HTERT RPE-1 (cell line): ENCODE results near the gene WDR74.
"Not testable (repeated sequence)": the region's sequence is repeated elsewhere in the genome, so short reads cannot be mapped to it uniquely, and the experiment has no call there.

ENCODE experiments used
- in situ Hi-C: fragments of 300-500 bp; cut with MboI; formaldehyde crosslinking; loops from 4 replicates; pipeline ENCODE4 v1.14.3; 2020; ENCODE audit warnings: low sequenced_read_pairs

The WDR74 gene

DNA sequence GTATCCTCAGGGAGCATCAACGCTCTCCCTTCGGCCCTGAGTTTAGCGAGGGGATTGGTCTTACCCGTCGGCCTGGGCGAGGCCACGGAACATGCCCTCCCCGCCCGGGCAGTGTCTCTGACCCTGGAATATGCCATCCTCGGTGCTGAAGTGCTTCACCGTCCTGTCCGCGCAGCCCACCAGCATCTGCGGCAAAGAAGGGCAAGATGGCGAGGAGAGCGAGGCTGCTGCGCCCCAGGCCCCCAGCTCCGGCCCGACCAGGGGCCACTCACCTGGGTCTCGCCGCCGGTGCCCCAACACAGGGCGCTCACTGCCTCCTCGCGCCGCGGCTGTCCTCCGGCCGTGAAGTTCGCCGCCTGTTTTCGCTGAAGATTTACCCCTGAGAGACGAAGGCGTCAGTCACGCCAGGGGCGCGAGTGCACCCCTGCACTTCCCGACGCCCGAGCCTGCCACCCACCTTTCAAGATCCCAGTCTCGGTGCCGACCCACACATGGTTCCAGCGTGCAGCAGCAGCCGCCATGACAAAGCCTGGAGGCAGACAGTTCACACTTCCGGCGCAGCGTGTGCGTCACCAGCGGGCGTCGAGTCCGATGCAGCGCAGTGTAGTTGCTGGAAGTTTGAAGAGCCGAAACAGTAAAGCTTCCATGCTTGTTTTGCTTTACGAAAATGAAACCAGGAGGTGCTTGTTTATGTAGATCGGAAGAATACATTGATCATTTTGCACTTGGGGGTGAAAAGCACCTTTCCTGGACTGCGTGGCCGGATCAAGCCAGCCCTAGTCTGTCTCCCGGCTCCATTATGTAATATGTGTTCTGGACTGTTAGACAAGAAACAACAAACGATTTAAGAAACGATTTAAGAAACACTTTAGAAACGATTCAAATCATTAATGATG, at the start of gene WDR74:
Gene WDR74 (minus strand): TSS at position 541 of the 896 bp plus-strand sequence. CDS start 20 bp downstream, at position 521.
- in situ Hi-C loops, result no loop called here

DNA sequence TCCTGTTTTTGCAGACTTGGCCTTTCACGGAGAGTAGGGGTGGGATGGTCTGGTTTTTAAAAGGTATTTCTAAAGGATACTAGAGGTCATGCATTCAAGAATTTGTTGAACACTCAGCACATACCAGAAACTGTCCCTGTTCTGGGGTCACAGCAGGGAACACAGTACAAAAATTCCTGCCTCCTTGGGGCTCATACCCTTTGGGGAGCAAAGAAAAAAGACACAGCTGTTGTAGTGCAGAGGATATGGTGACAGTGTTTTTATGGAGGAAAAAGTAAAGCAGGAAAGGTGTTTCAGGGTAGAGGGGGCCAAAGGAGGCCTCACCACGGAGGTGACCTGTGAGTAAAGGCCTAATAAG, 49.7 kb upstream of the WDR74 start:
- in situ Hi-C loops, result no loop called here

DNA sequence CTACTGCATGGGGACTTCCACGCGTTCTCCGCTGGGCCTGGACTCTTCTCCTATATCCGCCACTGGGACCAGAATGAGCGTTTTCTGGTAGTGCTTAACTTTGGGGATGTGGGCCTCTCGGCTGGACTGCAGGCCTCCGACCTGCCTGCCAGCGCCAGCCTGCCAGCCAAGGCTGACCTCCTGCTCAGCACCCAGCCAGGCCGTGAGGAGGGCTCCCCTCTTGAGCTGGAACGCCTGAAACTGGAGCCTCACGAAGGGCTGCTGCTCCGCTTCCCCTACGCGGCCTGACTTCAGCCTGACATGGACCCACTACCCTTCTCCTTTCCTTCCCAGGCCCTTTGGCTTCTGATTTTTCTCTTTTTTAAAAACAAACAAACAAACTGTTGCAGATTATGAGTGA, 49.0 kb upstream of the WDR74 start:
- in situ Hi-C loops, result no loop called here

DNA sequence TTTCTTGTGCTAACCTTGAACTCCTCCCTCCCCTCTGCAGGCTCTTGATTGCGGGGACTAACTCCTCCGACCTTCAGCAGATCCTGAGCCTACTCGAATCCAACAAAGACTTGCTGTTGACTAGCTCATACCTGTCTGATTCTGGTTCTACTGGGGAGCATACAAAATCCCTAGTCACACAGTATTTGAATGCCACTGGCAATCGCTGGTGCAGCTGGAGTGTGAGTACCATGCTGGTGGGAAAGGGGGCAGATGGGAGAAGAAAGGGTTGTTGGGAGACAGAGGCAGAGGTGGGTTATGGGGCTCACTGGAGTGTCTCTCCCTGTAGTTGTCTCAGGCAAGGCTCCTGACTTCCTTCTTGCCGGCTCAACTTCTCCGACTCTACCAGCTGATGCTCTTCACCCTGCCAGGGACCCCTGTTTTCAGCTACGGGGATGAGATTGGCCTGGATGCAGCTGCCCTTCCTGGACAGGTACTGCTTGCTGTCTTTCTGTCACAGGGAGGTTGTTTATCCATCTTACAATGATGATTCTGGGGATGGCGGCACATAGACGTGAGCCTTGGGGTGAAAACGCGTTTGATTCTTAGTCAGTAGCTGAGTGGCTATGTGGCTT, 45.9 kb upstream of the WDR74 start:
- in situ Hi-C loops, result no loop called here

DNA sequence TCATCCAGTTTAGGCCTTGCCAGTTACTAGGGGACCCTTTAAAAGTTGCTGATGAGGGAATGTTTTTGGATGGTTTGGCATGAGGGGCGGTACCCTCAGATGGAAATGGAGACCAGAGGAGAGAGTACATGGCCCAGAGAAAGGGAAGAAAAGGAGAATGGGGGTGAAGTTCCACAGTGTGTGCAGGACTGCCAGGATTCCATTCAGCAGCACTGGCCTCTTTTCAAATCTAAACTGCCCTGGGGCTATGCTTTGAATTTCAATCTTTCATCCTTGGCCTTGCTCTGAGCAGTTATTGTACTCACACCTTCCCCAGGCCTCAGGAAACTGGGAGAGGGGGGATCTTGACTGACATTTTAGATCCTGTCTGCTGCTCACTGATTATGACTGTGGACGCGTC, 44.3 kb upstream of the WDR74 start:
- in situ Hi-C loops, result no loop called here

DNA sequence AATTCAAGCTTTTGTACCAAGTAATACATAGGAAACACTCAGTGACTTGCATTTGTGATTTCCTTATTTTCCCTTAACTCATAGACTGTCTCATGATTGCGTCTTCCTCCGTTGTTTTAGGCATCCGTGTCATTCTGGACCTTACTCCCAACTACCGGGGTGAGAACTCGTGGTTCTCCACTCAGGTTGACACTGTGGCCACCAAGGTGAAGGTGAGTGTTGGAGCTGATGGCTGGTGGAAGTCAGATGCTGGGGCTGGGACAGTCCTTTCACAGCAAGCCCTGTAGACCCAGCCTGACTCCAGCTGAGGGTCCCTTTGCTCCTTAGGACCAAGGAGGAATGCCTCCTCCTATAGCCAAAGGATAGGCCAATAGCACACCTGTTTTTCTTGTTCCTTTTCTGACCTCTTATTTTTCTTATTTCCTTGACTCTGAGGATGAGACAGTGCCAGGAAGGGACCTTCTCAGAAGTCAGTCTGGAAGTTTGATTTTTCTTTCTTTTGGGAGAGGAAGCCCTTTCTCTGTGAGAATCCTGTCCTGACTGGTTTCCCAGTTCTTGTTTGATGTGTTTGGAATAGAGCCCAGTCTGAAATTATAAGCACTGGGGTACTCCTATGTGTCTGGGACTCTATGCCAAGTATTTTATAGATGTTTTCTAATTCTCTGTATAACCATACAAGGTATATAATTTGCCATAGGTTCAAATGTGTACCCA, 43.6 kb upstream of the WDR74 start:
- in situ Hi-C loops, result no loop called here

DNA sequence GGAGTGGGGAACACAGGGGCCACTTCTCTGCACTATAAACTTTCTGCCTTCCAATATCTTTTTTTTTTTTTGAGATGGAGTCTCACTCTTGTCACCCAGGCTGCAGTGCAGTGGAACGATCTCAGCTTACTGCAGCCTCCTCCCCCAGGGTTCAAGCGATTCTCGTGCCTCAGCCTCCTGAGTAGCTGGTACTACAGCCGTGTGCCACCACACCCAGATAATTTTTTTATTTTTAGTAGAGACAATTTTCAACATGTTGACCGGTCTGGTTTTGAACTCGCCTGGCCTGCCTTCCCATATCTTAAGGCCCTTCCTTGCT, 43.0 kb upstream of the WDR74 start:
- in situ Hi-C loops, result no loop called here

DNA sequence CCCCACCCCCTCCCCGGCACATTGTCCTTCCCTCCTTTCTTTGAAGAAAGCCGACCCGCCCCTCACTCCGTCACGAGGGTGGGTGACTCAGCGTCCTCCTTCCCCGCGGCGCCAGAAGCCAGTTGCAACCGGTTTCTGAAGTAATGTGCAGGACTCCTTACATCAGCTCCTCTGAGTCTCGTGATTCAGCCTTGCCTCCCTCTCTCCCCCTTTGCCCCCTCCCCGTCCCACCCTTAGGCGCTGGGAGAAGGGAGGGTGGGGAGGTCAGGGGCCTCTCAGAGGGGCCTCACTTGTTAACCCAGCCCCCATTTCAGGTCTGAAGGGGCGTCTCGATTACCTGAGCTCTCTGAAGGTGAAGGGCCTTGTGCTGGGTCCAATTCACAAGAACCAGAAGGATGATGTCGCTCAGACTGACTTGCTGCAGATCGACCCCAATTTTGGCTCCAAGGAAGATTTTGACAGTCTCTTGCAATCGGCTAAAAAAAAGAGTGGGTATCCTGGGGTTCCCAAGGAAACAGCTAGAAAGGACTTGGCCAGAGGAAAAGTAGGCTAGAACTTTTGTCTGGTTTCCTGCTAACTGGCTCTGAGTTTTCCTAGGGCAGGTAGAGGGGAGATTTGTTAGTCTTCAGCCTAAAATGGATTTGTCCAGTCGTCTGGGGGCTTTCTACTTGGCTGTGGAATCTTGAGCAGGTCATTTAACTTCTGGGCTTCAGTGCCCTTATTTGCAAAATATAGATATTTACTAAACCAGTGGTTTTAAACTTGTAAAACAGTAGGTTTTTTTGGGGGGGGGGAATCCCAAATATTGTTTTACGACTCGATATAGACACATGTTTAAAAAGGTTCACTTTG, 42.4 kb upstream of the WDR74 start:
- in situ Hi-C loops, result no loop called here

DNA sequence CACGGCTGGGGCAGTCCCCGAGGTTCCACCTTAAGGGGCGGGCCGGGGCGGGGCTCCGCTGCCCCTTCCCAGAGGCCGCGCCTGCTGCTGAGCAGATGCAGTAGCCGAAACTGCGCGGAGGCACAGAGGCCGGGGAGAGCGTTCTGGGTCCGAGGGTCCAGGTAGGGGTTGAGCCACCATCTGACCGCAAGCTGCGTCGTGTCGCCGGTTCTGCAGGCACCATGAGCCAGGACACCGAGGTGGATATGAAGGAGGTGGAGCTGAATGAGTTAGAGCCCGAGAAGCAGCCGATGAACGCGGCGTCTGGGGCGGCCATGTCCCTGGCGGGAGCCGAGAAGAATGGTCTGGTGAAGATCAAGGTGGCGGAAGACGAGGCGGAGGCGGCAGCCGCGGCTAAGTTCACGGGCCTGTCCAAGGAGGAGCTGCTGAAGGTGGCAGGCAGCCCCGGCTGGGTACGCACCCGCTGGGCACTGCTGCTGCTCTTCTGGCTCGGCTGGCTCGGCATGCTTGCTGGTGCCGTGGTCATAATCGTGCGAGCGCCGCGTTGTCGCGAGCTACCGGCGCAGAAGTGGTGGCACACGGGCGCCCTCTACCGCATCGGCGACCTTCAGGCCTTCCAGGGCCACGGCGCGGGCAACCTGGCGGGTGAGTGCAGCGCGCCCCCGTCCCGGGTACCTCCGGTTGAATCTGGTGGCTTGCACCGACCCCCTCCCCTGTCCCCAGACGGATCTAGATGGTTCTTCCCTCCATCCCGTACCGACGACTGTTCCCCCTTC, 41.6 kb upstream of the WDR74 start, which contains the start of gene SLC3A2:
Gene SLC3A2 (plus strand): TSS at position 94 of the 776 bp plus-strand sequence. CDS start 128 bp downstream, at position 222.
- in situ Hi-C loops, result no loop called here

DNA sequence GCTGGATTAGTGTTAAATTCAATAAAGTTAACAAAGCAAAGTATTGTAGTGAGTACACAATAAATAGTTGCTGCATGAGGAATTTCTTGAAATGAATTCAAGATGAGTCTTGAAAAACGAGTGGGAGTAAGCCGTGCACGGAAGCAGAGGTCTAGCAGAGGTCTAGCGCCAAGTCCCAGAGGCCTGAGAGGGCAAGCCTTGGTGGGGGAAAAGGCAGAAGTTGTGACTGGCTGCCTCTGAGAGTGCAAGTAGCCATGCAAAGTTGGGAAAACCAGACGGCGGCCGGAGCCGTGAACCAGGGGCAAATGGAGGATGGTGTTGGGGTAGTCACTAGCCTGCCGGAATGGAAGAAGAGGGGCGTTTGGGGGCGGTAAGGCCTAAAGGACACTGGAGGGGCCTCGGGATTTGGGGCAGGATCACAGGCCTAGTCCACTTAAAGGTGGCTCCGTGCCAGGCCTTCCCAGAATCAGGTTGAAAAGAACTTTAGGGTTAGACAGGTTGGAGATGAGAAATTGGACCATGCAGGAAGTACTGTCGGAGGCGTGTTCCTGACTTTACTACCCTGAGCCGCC, 40.9 kb upstream of the WDR74 start:
- in situ Hi-C loops, result no loop called here

DNA sequence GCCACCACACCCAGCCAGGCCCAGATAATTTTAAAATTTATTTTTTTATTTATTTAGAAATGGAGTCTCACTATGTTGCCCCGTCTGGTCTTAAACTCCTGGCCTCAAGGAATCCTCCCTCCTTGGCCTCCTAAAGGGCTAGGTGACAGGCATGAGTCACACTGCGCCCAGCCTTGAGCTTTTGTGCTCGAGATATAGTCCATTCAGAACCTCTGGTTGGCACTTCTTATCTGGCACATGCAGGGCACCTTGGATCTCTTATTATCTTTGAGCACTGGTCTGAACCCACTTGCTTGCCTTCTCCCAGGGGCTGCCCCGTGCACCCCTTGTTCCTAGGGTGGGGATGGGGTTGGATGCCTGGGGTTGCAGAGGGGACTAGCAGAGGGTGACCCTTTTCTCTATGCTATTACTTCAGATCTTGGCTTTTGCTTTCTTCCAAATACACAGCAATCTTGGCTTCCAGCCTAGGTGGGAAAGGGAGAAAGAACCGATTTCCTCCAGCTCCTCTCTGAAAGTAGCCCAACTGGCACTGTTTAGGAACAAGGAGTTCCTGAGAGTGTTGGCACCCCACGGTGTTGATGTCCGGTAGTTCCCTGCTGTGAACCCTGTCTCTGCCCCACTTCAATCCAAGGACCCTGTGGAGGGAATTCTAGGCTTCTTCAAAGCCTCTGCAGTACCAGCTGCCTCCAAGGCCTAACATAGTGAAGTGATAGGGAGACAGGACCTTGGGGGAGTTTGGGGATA, 40.0 kb upstream of the WDR74 start:
- in situ Hi-C loops, result no loop called here

DNA sequence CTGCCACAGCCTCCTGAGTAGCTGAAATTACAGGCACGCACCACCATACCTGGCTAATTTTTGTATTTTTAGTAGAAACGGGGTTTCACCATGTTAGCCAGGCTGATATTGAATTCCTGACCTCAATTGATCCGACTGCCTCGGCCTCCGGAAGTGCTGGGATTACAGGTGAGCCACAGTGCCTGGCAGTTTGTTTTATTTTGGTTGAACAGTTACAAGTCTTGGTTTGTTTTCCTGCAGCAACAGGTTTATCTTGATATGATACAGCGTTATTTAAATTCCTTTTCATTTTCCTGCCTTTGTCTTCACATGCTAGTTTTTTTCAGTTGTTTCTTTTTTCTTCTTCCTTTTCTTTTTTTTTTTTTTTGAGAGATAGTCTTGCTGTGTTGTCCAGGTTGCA, 37.3 kb upstream of the WDR74 start:
- in situ Hi-C loops, result no loop called here

DNA sequence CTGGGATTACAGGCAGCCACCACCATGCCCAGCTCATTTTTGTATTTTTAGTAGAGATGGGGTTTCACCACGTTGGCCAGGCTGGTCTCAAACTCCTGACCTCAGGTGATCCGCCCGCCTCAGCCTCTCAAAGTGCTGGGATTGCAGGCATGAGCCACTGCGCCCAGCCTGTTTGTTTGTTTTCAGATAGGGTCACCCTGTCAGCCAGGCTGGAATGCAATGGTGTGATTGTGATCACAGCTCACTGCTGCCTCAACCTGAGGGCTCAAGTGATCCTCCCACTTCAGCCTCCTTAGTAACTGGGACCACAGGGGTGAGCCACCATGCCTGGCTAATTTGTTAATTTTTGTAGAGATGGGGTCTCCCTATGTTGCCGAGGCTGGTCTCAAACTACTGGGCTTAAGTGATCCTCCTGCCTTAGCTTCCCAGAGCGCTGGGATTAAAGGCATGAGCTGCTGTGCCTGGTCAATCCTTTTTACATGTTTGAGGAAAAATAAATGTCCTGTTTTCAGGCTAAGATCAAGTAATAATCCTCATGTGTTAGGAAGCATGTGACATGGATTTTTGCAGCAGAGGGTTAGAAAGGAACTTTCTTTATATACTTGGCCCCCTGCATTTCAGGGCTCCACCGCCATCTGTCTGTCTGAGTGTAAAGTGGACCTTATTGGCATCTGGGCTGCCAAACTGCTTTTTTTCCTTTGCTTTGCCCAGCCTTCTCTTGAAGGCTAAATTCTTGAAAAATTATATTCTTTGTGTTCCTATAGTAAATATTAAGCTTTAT, 36.5 kb upstream of the WDR74 start:
- in situ Hi-C loops, result no loop called here

DNA sequence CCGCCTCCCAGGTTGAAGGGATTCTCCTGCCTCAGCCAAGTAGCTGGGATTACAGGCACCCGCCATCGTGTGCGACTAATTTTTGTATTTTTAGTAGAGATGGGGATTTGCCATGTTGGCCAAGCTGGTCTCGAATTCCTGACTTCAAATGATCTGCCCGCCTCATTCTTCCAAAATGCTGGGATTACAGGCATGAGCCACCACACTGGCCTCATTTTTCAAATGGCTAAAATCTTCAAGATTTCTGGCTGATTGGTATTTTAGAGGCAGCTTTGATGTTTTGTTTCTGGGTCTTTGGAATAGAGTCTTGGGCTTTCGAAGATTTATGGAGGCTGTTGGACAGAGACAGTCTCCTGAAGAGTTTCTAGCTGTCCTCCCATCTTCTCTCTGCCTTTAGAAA, 35.5 kb upstream of the WDR74 start:
- in situ Hi-C loops, result no loop called here

DNA sequence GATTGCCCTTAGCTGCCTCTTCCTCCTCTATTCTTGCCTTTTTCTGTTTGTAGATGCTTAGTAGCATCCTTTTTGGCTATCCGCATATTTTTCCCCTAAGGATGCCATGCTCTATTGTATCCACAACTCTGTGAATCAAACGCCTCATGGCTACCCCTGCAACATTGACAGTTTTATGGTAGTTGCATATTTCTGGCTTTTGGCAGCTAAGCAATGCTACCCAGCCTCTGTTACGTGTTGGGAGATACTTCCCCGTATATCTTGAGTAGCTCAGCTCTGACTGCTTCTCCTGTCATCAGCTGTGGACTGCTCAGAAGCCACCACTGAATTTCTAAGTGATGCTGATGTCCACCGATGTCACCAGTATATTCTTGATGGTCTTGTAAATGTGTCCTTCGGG, 26.2 kb upstream of the WDR74 start:
- in situ Hi-C loops, result no loop called here

DNA sequence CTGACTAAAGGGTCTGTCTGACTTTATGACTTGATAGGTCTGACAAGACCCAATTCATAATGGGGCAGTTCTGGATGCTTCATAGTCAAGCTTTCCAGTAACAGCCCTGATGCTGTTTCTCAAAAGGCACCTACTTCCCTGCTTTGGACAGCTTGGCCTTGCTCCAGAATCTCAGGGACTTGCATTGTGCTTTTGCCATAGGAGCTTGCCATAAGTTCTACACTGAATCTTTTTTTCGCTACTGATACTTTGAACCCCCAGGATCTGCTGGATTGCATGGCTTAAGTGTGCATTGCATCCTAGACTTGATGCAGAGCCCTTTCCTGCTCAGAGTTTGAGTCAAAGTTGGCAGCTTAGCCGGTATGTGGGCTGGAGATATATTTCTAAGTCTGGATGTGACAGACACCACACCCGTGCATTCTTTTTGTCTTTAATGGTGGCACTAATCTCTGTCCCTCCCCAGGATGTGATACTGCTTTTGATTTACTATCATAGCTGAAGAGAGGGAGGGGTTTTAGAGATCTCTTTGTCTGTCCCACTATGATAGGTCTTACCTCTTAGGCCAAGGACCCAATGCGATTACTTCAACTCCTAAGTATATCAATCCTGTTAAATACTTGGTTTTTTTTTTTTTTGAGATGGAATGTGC, 24.4 kb upstream of the WDR74 start:
- in situ Hi-C loops, result no loop called here

DNA sequence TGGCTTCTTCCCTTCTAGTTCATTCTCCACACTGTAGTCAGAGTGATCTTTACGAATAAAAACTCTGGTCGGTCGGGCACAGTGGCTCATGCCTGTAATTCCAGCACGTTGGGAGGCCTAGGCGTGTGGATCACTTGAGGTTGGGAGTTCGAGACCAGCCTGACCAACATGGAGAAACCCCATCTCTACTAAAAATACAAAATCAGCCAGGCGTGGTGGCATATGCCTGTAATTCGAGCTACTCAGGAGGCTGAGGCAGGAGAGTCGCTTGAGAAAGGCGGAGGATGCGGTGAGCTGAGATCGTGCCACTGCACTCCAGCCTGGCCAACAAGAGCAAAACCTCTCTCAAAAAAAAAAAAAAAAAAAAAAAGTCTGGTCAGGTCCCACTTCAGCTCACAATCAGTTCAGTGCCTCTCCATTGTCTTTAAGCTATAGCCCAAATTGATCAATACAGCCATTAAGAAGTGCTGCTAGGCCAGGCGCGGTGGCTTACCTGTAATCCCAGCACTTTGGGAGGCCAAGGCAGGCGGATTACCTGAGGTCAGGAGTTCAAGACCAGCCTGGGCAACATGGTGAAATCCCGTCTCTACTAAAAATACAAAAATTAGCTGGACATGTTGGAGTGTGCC, 22.3 kb upstream of the WDR74 start:
- in situ Hi-C loops, result not testable (repeated sequence)
